ENCODE data around the gene SHISA2.

GRCh38 chr13:26029581-26030136 is 22.2 kb downstream of the SHISA2 start:
- TF ChIP-seq CTCF (conservative IDR thresholded peaks at IDR 0.05 in 1 of 2, IDR thresholded peaks at IDR 0.05 in 1 of 2; ENCODE audit: extremely low read depth in 1 of 2, insufficient read depth in 1 of 2, low read depth in 1 of 2, low read length in 2 of 2) (no peak), EZH2 (IDR thresholded peaks at IDR 0.05; ENCODE audit: borderline replicate concordance, low read length) (no peak)

All from mammary epithelial cell (primary cell).